HEK293 (cell line): ENCODE measurements around the gene DNAI7.

Source experiments
- CTCF ChIP-seq: fragments of 450-650 bp; formaldehyde crosslinking; IDR thresholded peaks from 2 replicates; pipeline ENCODE4 v1.5.1; 2016; ENCODE audit warnings: missing biosample characterization, missing genetic modification characterization
- GLIS2 ChIP-seq: fragments of 450-650 bp; formaldehyde crosslinking; IDR thresholded peaks from 2 replicates; pipeline ENCODE4 v1.5.1; 2016; ENCODE audit warnings: missing biosample characterization, missing genetic modification characterization
- KLF17 ChIP-seq: fragments of 450-650 bp; formaldehyde crosslinking; IDR thresholded peaks from 2 replicates; pipeline ENCODE4 v1.5.1; 2016; ENCODE audit warnings: missing biosample characterization, missing genetic modification characterization
- KLF8 ChIP-seq: fragments of 450-650 bp; formaldehyde crosslinking; IDR thresholded peaks from 2 replicates; pipeline ENCODE4 v1.5.1; 2016; ENCODE audit warnings: missing biosample characterization, missing genetic modification characterization
- KLF9 ChIP-seq: fragments of 450-650 bp; formaldehyde crosslinking; IDR thresholded peaks from 2 replicates; pipeline ENCODE4 v1.5.1; 2016; ENCODE audit warnings: missing biosample characterization, missing genetic modification characterization, low read depth
- PRDM4 ChIP-seq: fragments of 450-650 bp; formaldehyde crosslinking; IDR thresholded peaks from 2 replicates; pipeline ENCODE4 v1.5.1; 2017; ENCODE audit warnings: missing biosample characterization, missing genetic modification characterization
- SP3 ChIP-seq: fragments of 450-650 bp; formaldehyde crosslinking; IDR thresholded peaks from 2 replicates; pipeline ENCODE4 v1.5.1; 2016; ENCODE audit warnings: missing biosample characterization, missing genetic modification characterization
- WT1 ChIP-seq: fragments of 450-650 bp; formaldehyde crosslinking; IDR thresholded peaks from 2 replicates; pipeline ENCODE4 v1.5.1; 2016; ENCODE audit warnings: missing biosample characterization, missing genetic modification characterization
- ZBTB1 ChIP-seq: fragments of 450-650 bp; formaldehyde crosslinking; IDR thresholded peaks from 2 replicates; pipeline ENCODE4 v1.5.1; 2016; ENCODE audit warnings: missing biosample characterization, missing genetic modification characterization
- ZBTB17 ChIP-seq: fragments of 450-650 bp; formaldehyde crosslinking; IDR thresholded peaks from 2 replicates; pipeline ENCODE4 v1.5.1; 2016; ENCODE audit warnings: missing biosample characterization, missing genetic modification characterization
- ZBTB21 ChIP-seq: fragments of 450-650 bp; formaldehyde crosslinking; IDR thresholded peaks from 2 replicates; pipeline ENCODE4 v1.5.1; 2017; ENCODE audit warnings: missing biosample characterization, missing genetic modification characterization
- ZNF112 ChIP-seq: fragments of 450-650 bp; formaldehyde crosslinking; IDR thresholded peaks from 2 replicates; pipeline ENCODE4 v1.5.0; 2017; ENCODE audit warnings: missing biosample characterization, missing genetic modification characterization
- ZNF24 ChIP-seq: fragments of 450-650 bp; formaldehyde crosslinking; IDR thresholded peaks from 2 replicates; pipeline ENCODE4 v1.5.1; 2016; ENCODE audit warnings: missing biosample characterization, missing genetic modification characterization
- ZNF302 ChIP-seq: fragments of 450-650 bp; formaldehyde crosslinking; IDR thresholded peaks from 2 replicates; pipeline ENCODE4 v1.5.1; 2016; ENCODE audit warnings: missing biosample characterization, missing genetic modification characterization, low read depth
- ZNF341 ChIP-seq: fragments of 450-650 bp; formaldehyde crosslinking; IDR thresholded peaks from 2 replicates; pipeline ENCODE4; 2016; ENCODE audit warnings: low read depth, missing biosample characterization, missing genetic modification characterization
- ZNF354C ChIP-seq: fragments of 450-650 bp; formaldehyde crosslinking; IDR thresholded peaks from 2 replicates; pipeline ENCODE4 v1.5.1; 2016; ENCODE audit warnings: missing biosample characterization, missing genetic modification characterization, low read depth, borderline replicate concordance
- ZNF366 ChIP-seq: fragments of 450-650 bp; formaldehyde crosslinking; conservative IDR thresholded peaks from 2 replicates; pipeline ENCODE4 v1.5.1; 2016; ENCODE audit warnings: missing biosample characterization, missing genetic modification characterization
- ZNF391 ChIP-seq: fragments of 450-650 bp; formaldehyde crosslinking; IDR thresholded peaks from 2 replicates; pipeline ENCODE4 v1.5.1; 2016; ENCODE audit warnings: low read depth, missing biosample characterization, missing genetic modification characterization, borderline replicate concordance
- ZNF404 ChIP-seq: fragments of 450-650 bp; formaldehyde crosslinking; IDR thresholded peaks from 2 replicates; pipeline ENCODE4 v1.5.1; 2017; ENCODE audit warnings: missing biosample characterization, missing genetic modification characterization
- ZNF501 ChIP-seq: fragments of 450-650 bp; formaldehyde crosslinking; IDR thresholded peaks from 2 replicates; pipeline ENCODE4 v1.5.1; 2016; ENCODE audit warnings: missing biosample characterization, missing genetic modification characterization
- ZNF837 ChIP-seq: fragments of 450-650 bp; formaldehyde crosslinking; IDR thresholded peaks from 2 replicates; pipeline ENCODE4 v1.5.1; 2016; ENCODE audit warnings: missing biosample characterization, missing genetic modification characterization
- ZNF843 ChIP-seq: fragments of 450-650 bp; formaldehyde crosslinking; IDR thresholded peaks from 2 replicates; pipeline ENCODE4 v1.5.1; 2016; ENCODE audit warnings: missing biosample characterization, missing genetic modification characterization
- ZSCAN23 ChIP-seq: fragments of 450-650 bp; formaldehyde crosslinking; IDR thresholded peaks from 2 replicates; pipeline ENCODE4 v1.5.1; 2016; ENCODE audit warnings: missing biosample characterization, missing genetic modification characterization
- ZXDB ChIP-seq: fragments of 450-650 bp; formaldehyde crosslinking; IDR thresholded peaks from 2 replicates; pipeline ENCODE4 v1.5.1; 2016; ENCODE audit warnings: missing biosample characterization, missing genetic modification characterization

Gene DNAI7

GRCh38 chr12:25195056-25195971, at the start of gene DNAI7, which contains the start of gene ETFRF1 (continued):
- TF ChIP-seq ZNF391 (peak; percentile 64; the same call in 1 of the 2 replicates), GLIS2 (tag by site-specific recombination) (peak; percentile 83), ZSCAN23 (tag by site-specific recombination) (no peak), ZNF112 (tag by site-specific recombination) (no peak), KLF17 (0 out of 2 replicates have a peak, but pooled peaks have one; percentile 28), ZNF404 (tag by site-specific recombination) (no peak), KLF9 (peak; percentile 78), ZXDB (tag by site-specific recombination) (peak; percentile 84), ZNF24 (tag by site-specific recombination) (peak; percentile 32; the same call in 1 of the 2 replicates), ZNF341 (tag by site-specific recombination) (peak; percentile 90), SP3 (tag by site-specific recombination) (peak; percentile 74), ZNF366 (tag by site-specific recombination) (no peak), ZNF501 (tag by site-specific recombination) (peak; percentile 92), ZBTB21 (no peak), CTCF (tag by site-specific recombination) (peak; percentile 73), ZBTB17 (tag by site-specific recombination) (peak; percentile 60; the same call in 1 of the 2 replicates), PRDM4 (tag by site-specific recombination) (0 out of 2 replicates have a peak, but pooled peaks have one; percentile 52), ZBTB1 (0 out of 2 replicates have a peak, but pooled peaks have one; percentile 62), ZNF837 (0 out of 2 replicates have a peak, but pooled peaks have one; percentile 28), ZNF354C (tag by site-specific recombination) (no peak), ZNF843 (tag by site-specific recombination) (peak; percentile 21; the same call in 1 of the 2 replicates), ZNF302 (no peak), KLF8 (tag by site-specific recombination) (peak; percentile 45; the same call in 1 of the 2 replicates), WT1 (tag by site-specific recombination) (0 out of 2 replicates have a peak, but pooled peaks have one; percentile 33)
- TF ChIP-seq, all 188 proteins: peak for 50
